A673 (cell line): ENCODE measurements around the gene LRBA. TPM values are rescaled to one million over a fixed set of nuclear protein-coding genes. Genes with fewer than 3 reads are reported as not detected.

ENCODE experiments used
- BruUV-seq: library from RNA; stranded (reverse); fragments of 400-500 nt; replicated peaks from 2 replicates; lab custom pipeline; 2021; lab: Mats Ljungman, UMichigan
- CTCF ChIA-PET: fragments of 300-600 bp; sonication (Branson Sonifier 250); formaldehyde crosslinking; loops from one replicate; lab custom pipeline; 2022; ENCODE audit warnings: antibody characterized with exemption; lab: Charles Lee
- POLR2A ChIA-PET: fragments of 300-600 bp; sonication (Branson Sonifier 250); formaldehyde crosslinking; loops from one replicate; lab custom pipeline; 2022; ENCODE audit warnings: antibody characterized with exemption; ENCODE audit not compliant: low non-redundant PET; lab: Charles Lee
- DNase-seq: peaks from one replicate; pipeline ENCODE4 v3.0.0-alpha.2; 2015; ENCODE audit warnings: low spot score
- H3K27ac ChIP-seq: fragments of 200-600 bp; sonication (generic); 2 replicates; pipeline ENCODE4 v1.5.1; 2016; ENCODE audit warnings: mixed run types, low read depth, mild to moderate bottlenecking, mixed read lengths, antibody characterized with exemption, low read length; ENCODE audit not compliant: poor library complexity, severe bottlenecking
- H3K27me3 ChIP-seq: fragments of 200-600 bp; sonication (generic); replicated peaks from 2 replicates; pipeline ENCODE4 v1.6.1; 2017; ENCODE audit warnings: mixed run types, low read depth, mild to moderate bottlenecking, mixed read lengths, antibody characterized with exemption, low read length; ENCODE audit not compliant: insufficient read depth, poor library complexity
- H3K36me3 ChIP-seq: fragments of 200-600 bp; sonication (generic); 2 replicates; pipeline ENCODE4 v1.6.1; 2016; ENCODE audit warnings: mixed run types, mild to moderate bottlenecking, mixed read lengths, antibody characterized with exemption, low read length; ENCODE audit not compliant: insufficient read depth, poor library complexity, severe bottlenecking
- H3K4me1 ChIP-seq: fragments of 200-600 bp; sonication (generic); 2 replicates; pipeline ENCODE4 v1.6.1; 2017; ENCODE audit warnings: mixed run types, mild to moderate bottlenecking, mixed read lengths, antibody characterized with exemption, low read length; ENCODE audit not compliant: insufficient read depth, poor library complexity, severe bottlenecking
- H3K4me3 ChIP-seq: fragments of 200-600 bp; sonication (generic); 2 replicates; pipeline ENCODE4 v1.5.1; 2016; ENCODE audit warnings: low read depth, mixed run types, mild to moderate bottlenecking, mixed read lengths, low read length; ENCODE audit not compliant: poor library complexity, severe bottlenecking
- H3K9me3 ChIP-seq: fragments of 200-600 bp; sonication (generic); 2 replicates; pipeline ENCODE4 v1.6.1; 2016; ENCODE audit warnings: mixed run types, low read depth, mild to moderate bottlenecking, mixed read lengths, antibody characterized with exemption, low read length; ENCODE audit not compliant: poor library complexity, severe bottlenecking
- EZH2 ChIP-seq: fragments of 200-600 bp; sonication (generic); IDR thresholded peaks from 2 replicates; pipeline ENCODE4 v1.6.1; 2017; ENCODE audit warnings: borderline replicate concordance, low read depth, mild to moderate bottlenecking, mixed read lengths, antibody characterized with exemption, low read length; ENCODE audit not compliant: poor library complexity, severe bottlenecking
- intact Hi-C: fragments of 100-400 bp; cut with micrococcal nuclease; formaldehyde crosslinking; loops from one replicate; pipeline ENCODE4 v1.10.0; 2022; ENCODE audit not compliant: unreplicated experiment
- total RNA-seq: library from RNA; stranded (reverse); gene quantifications from 2 replicates; pipeline ENCODE4 v1.2.3, GENCODE V29; 2021
- TF ChIP-seq, protein P1 (sequence below): fragments of 300-800, 200-600 bp; sonication (generic); conservative IDR thresholded peaks from 2 replicates; pipeline ENCODE4 v1.5.1; 2017; ENCODE audit warnings: low read depth, mild to moderate bottlenecking, antibody characterized with exemption, low read length, moderate library complexity, mixed read lengths

The LRBA gene
- total RNA-seq, 1 experiment from 2014 or later = 35.7 TPM

DNA sequence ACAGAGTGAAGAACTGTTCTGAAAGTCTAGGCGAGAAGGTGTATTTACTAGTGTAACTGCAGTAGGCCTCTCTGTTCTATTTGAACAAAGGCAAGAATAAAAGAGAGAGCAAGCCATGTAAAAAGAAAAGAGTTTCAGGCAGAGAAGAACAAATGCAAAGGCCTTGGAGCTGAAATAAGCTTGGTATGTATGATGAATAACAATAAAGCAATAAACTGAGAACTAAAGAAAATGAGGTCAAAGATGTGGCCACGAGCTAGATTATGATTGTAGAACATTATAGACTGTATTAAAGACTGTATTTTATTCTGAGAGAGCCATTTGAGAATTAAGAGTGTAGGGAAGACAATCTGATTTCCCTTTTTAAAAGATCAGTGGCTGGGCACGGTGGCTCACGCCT is 160.5 kb downstream of the LRBA start:
- Histone ChIP-seq H3K4me1 (no peaks in the 10 kb centered on the region), H3K36me3 (peaks cover 3% of the 10 kb centered on the region), H3K9me3 (no peaks in the 10 kb centered on the region), H3K4me3 (no peak overlapping the region), H3K27me3 (no peaks in the 10 kb centered on the region), H3K27ac (no peak overlapping the region)
- no peak for DNase-seq
- intact Hi-C loops = no loop called here
- no peak for TF ChIP-seq EZH2
- TF ChIP-seq, protein P1, sequence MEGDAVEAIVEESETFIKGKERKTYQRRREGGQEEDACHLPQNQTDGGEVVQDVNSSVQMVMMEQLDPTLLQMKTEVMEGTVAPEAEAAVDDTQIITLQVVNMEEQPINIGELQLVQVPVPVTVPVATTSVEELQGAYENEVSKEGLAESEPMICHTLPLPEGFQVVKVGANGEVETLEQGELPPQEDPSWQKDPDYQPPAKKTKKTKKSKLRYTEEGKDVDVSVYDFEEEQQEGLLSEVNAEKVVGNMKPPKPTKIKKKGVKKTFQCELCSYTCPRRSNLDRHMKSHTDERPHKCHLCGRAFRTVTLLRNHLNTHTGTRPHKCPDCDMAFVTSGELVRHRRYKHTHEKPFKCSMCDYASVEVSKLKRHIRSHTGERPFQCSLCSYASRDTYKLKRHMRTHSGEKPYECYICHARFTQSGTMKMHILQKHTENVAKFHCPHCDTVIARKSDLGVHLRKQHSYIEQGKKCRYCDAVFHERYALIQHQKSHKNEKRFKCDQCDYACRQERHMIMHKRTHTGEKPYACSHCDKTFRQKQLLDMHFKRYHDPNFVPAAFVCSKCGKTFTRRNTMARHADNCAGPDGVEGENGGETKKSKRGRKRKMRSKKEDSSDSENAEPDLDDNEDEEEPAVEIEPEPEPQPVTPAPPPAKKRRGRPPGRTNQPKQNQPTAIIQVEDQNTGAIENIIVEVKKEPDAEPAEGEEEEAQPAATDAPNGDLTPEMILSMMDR = no peak
- ChIA-PET POLR2A (no interaction called here), CTCF (no interaction called here)
- no TSS peak for BruUV-seq

DNA sequence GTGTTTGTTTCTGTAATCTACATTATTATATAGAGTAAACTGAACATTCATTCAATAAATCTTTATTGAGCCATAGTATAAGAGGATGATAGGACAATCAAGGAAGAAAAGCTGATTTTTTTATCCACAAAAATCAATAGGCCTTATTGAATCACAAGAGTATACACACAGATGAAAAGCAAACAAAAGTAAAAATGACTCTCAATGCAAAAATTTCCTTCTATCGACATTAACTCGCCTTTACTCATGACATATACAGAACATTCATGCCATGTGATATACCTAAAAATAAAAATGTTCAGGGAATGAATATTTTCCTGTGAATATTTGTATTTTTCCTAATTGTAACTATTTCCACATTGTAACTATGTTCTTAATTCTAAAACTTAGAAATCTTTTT is 161.2 kb downstream of the LRBA start:
- no peak for DNase-seq
- POLR2A ChIA-PET = no interaction called here
- H3K27ac ChIP-seq = no peak overlapping the region
- BruUV-seq = no TSS peak
- TF ChIP-seq, protein P1 = no peak
- TF ChIP-seq EZH2 = no peak
- no peaks in the 10 kb centered on the region for H3K27me3 ChIP-seq
- H3K36me3 ChIP-seq = peaks cover 3% of the 10 kb centered on the region
- no peaks in the 10 kb centered on the region for H3K4me1 ChIP-seq
- no peak overlapping the region for H3K4me3 ChIP-seq
- H3K9me3 ChIP-seq = no peaks in the 10 kb centered on the region
- intact Hi-C loops = no loop called here
- CTCF ChIA-PET = no interaction called here

DNA sequence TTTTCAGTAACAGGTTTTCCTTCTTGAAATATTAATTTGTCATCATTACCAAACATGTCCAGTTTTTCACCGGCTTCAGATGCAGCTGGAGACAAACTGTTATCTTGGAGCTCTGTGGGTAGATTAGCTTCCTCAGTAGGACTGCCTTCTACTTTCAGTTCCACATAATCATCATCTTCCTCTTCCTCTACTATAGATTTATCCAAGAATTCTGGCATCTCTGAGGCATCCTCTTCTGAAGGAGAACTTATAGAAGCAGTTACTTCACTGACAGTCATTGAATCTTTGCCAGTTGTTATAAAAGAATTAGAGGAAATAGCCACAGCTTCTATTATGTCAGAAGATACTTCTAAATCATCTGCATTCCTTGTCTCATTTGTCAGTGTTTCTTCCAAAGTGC is 162.9 kb downstream of the LRBA start:
- no peak overlapping the region for H3K4me3 ChIP-seq
- CTCF ChIA-PET = no interaction called here
- POLR2A ChIA-PET = no interaction called here
- peaks cover 3% of the 10 kb centered on the region for H3K36me3 ChIP-seq
- H3K27me3 ChIP-seq = no peaks in the 10 kb centered on the region
- H3K9me3 ChIP-seq = no peaks in the 10 kb centered on the region
- no peak for DNase-seq
- intact Hi-C loops = no loop called here
- TF ChIP-seq EZH2 = no peak
- TF ChIP-seq, protein P1 = no peak
- no peaks in the 10 kb centered on the region for H3K4me1 ChIP-seq
- no peak overlapping the region for H3K27ac ChIP-seq
- TSS peak; percentile 73 for BruUV-seq
